GM12872 (cell line): ENCODE measurements around the gene PAK1.

Experiments
- TF ChIP-seq, protein P1 (sequence below): IDR thresholded peaks from 3 replicates; pipeline ENCODE4 v1.5.1; 2011; ENCODE audit warnings: low read depth, mild to moderate bottlenecking, low read length, moderate library complexity; ENCODE audit not compliant: insufficient read depth

PAK1 gene

GRCh38 chr11:77402218-77402556, 71.7 kb downstream of the PAK1 start:
- TF ChIP-seq, protein P1, sequence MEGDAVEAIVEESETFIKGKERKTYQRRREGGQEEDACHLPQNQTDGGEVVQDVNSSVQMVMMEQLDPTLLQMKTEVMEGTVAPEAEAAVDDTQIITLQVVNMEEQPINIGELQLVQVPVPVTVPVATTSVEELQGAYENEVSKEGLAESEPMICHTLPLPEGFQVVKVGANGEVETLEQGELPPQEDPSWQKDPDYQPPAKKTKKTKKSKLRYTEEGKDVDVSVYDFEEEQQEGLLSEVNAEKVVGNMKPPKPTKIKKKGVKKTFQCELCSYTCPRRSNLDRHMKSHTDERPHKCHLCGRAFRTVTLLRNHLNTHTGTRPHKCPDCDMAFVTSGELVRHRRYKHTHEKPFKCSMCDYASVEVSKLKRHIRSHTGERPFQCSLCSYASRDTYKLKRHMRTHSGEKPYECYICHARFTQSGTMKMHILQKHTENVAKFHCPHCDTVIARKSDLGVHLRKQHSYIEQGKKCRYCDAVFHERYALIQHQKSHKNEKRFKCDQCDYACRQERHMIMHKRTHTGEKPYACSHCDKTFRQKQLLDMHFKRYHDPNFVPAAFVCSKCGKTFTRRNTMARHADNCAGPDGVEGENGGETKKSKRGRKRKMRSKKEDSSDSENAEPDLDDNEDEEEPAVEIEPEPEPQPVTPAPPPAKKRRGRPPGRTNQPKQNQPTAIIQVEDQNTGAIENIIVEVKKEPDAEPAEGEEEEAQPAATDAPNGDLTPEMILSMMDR, result no peak

- TF ChIP-seq, protein P1, result no peak
These were observed 72.2 kb downstream of the PAK1 start for GRCh38 chr11:77401486-77402217.

DNA sequence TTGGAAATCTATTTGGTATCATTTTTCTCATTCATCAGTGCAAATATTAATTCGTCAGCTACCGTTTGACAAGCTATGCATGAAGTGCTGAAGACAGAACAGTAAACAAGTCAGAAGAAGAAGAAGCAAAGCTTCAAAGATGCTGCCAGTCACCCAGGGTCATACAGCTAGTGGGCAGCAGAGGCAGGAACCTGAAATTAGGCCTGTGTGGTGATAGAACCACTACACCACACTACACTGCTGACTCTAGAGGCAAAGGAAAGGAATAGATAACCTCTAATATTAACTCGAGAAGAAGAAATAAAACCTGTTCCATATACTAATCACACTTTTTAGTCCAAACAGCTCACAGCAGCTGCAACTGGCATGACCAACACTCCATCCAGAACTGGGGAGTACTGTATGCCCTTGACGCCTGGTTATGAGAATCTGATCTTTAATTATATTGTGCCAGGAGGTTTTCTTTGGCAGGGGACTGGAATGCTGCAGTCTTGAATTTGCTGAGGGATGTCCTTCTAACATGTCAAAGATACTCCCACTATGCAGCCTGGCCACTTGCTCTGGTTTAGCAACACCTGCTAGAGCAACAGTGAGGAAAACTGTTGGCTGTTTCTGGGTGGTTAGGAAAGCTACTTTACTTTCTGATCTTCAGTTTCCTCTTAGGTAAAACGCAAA, 73.0 kb downstream of the PAK1 start:
- TF ChIP-seq, protein P1, result peak; percentile 17; the same call in 1 of the 3 replicates

DNA sequence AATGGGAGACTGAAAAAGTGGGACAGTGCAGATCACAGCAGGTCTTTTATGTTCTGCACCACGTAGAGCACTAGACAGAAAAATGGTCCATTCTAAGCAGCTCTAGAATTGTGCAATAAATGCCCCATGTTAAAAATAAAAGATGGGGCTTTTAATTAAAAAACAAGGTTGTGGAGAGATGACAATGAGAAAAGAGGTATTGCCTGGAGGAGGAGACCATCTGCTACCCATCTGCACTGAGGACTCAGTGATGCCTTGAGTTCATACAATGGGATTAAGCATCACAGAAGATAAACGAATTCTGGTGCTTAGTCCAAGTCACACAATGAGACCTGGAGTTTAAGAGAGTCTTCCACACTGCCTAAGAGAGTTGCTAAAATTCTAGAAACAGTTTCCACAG, 73.6 kb downstream of the PAK1 start:
- TF ChIP-seq, protein P1, result no peak

DNA sequence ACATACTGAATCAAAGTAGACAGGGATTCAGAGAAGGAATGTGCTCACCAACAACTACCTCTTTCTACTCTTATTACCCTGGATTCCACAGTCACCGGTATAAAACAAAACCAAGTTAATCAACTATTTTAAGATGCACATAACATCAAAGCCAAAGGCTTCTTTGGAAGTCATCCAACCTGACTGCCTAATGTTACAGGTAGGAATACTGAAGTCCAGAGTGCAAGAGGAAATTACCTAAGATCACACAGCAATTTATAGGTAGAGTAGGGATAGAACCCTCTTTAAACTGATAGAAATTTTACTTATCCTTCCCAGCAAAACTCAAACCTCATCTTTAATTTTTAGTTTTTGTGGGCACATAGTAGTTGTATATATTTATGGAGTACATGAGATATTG, 76.3 kb downstream of the PAK1 start:
- TF ChIP-seq, protein P1, result no peak

GRCh38 chr11:77396911-77397310, 77.0 kb downstream of the PAK1 start:
- TF ChIP-seq, protein P1, result no peak

GRCh38 chr11:77396305-77396704, 77.6 kb downstream of the PAK1 start:
- TF ChIP-seq, protein P1, result no peak
